ENCODE data around the gene IGSF23.
A peak's percentile ranks its signal among the peaks of the same experiment; 100 is the strongest.

DNA sequence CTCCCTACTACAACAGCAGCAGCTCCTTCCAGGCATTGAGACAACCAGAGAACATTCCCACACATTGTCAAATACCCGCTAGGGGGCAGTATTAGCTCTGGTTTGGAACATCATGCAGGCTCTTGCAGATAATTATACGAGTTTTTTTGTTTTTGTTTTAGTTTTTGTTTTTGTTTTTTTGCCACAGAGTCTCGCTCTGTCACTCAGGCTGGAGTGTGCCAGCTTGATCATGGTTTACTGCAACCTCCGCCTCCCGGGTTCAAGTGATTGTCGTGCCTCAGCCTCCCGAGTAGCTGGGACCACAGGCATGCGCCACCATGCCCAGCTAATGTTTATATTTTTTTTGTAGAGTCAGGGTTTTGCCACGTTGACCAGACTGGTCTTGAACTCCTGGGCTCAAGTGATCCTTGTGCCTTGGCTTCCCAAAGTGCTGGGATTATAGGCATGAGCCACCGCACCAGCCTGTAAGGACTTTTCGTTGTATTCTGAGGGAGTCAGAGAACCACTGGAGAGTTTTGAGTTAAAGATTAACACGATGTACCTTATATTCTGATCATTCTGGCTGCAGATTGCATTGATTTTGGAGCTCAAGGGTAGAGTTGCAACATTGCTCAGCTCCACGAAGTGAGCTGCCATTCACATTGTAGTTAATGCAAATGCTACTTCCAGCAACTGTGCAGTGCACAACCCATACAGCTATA is 42.2 kb upstream of the IGSF23 start:
- TF ChIP-seq, protein P1, sequence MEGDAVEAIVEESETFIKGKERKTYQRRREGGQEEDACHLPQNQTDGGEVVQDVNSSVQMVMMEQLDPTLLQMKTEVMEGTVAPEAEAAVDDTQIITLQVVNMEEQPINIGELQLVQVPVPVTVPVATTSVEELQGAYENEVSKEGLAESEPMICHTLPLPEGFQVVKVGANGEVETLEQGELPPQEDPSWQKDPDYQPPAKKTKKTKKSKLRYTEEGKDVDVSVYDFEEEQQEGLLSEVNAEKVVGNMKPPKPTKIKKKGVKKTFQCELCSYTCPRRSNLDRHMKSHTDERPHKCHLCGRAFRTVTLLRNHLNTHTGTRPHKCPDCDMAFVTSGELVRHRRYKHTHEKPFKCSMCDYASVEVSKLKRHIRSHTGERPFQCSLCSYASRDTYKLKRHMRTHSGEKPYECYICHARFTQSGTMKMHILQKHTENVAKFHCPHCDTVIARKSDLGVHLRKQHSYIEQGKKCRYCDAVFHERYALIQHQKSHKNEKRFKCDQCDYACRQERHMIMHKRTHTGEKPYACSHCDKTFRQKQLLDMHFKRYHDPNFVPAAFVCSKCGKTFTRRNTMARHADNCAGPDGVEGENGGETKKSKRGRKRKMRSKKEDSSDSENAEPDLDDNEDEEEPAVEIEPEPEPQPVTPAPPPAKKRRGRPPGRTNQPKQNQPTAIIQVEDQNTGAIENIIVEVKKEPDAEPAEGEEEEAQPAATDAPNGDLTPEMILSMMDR (IDR thresholded peaks at IDR 0.05): peak; percentile 29 to 53 (median 53)
- TF ChIP-seq POLR2A (IDR thresholded peaks at IDR 0.05): no peak

Data from ovary (tissue), 3 donors.